SK-N-SH (cell line): ENCODE results near the gene TRAPPC6A. TPM values are rescaled to one million over a fixed set of nuclear protein-coding genes. Genes with fewer than 3 reads are reported as not detected.

Experiments used
- CTCF ChIA-PET: fragments of 300-600, 350-600 bp; formaldehyde crosslinking; extraction: SDS; loops from one replicate; lab custom pipeline; 2021; lab: Yijun Ruan, JAX
- POLR2A ChIA-PET: fragments of 350-600 bp; sonication (Branson Sonifier 250); formaldehyde crosslinking; extraction: SDS; loops from one replicate; lab custom pipeline; 2020; ENCODE audit warnings: antibody characterized with exemption, inconsistent platforms; lab: Yijun Ruan, JAX
- DNase-seq: peaks from one replicate; pipeline ENCODE4 v3.0.0; 2012
- H2AFZ ChIP-seq: fragments of 200-600 bp; sonication (generic); 2 replicates; pipeline ENCODE4 v1.8.1; 2016; ENCODE audit warnings: antibody characterized with exemption, mild to moderate bottlenecking, low read depth
- H3F3A ChIP-seq: fragments of 200-600 bp; sonication (generic); replicated peaks from 2 replicates; pipeline ENCODE3; 2016; ENCODE audit warnings: antibody characterized with exemption, mild to moderate bottlenecking; ENCODE audit not compliant: insufficient read depth
- H3K27ac ChIP-seq, 2 experiments: fragments of 200-500 bp in 1 of 2; fragments of 200-600 bp in 1 of 2; sonication (Bioruptor generic) in 1 of 2; sonication (generic), shearing (Covaris generic) in 1 of 2; 2 replicates each; pipeline versions ENCODE4 v1.5.1 to v1.6.1; 2014 to 2016; ENCODE audit warnings: low read depth in 2 of 2, inconsistent platforms in 1 of 2, low read length in 1 of 2, mild to moderate bottlenecking in 1 of 2, mixed read lengths in 1 of 2
- H3K27me3 ChIP-seq: fragments of 200-600 bp; sonication (generic), shearing (Covaris generic); 2 replicates; pipeline ENCODE4 v1.6.1; 2016; ENCODE audit warnings: mixed run types; ENCODE audit not compliant: insufficient read depth
- H3K36me3 ChIP-seq, 2 experiments: fragments of 200-500 bp in 1 of 2; fragments of 200-600 bp in 1 of 2; sonication (Bioruptor generic) in 1 of 2; sonication (generic) in 1 of 2; replicated peaks in 1 of 2; 2 replicates each; pipeline versions ENCODE3 to v1.5.1; 2014 to 2016; ENCODE audit warnings: low read length in 1 of 2, mild to moderate bottlenecking in 1 of 2; ENCODE audit not compliant: insufficient read depth in 2 of 2, control insufficient read depth in 1 of 2
- H3K4me1 ChIP-seq, 2 experiments: fragments of 200-500 bp in 1 of 2; fragments of 200-600 bp in 1 of 2; sonication (Bioruptor generic) in 1 of 2; sonication (generic), shearing (Covaris generic) in 1 of 2; 2 replicates each; pipeline versions ENCODE4 v1.5.1 to v1.6.1; 2014 to 2016; ENCODE audit warnings: low read depth in 1 of 2, low read length in 1 of 2, mixed run types in 1 of 2; ENCODE audit not compliant: insufficient read depth in 2 of 2, control insufficient read depth in 1 of 2
- H3K4me2 ChIP-seq: fragments of 200-600 bp; sonication (generic), shearing (Covaris generic); 2 replicates; pipeline ENCODE4 v1.6.1; 2017; ENCODE audit warnings: mixed run types
- H3K4me3 ChIP-seq, 2 experiments: fragments of 200-500 bp in 1 of 2; fragments of 200-600 bp in 1 of 2; sonication (Bioruptor generic) in 1 of 2; sonication (generic), shearing (Covaris generic) in 1 of 2; 2 replicates each; pipeline versions ENCODE4 v1.5.1 to v1.8.1; 2014 to 2016; ENCODE audit warnings: low read depth in 2 of 2, inconsistent platforms in 1 of 2, low read length in 1 of 2, mild to moderate bottlenecking in 1 of 2, mixed read lengths in 1 of 2, moderate library complexity in 1 of 2
- H3K79me2 ChIP-seq: fragments of 200-600 bp; sonication (generic); 2 replicates; pipeline ENCODE4 v1.8.1; 2017; ENCODE audit warnings: mild to moderate bottlenecking; ENCODE audit not compliant: insufficient read depth
- H3K9ac ChIP-seq: fragments of 200-600 bp; sonication (generic); 2 replicates; pipeline ENCODE4 v1.6.1; 2017; ENCODE audit warnings: mixed run types
- H3K9me2 ChIP-seq: fragments of 200-600 bp; sonication (generic); 2 replicates; pipeline ENCODE4 v1.6.1; 2017; ENCODE audit warnings: mixed run types
- H3K9me3 ChIP-seq: fragments of 200-600 bp; sonication (generic); 2 replicates; pipeline ENCODE4 v1.6.1; 2017; ENCODE audit warnings: mixed run types, mild to moderate bottlenecking, moderate library complexity
- H4K20me1 ChIP-seq: fragments of 200-600 bp; sonication (generic); 2 replicates; pipeline ENCODE4 v1.6.1; 2017; ENCODE audit warnings: mild to moderate bottlenecking, mixed run types; ENCODE audit not compliant: insufficient read depth
- CHD2 ChIP-seq: fragments of 150-350 bp; IDR thresholded peaks from 2 replicates; pipeline ENCODE4 v1.6.1; 2018; ENCODE audit warnings: low read length; ENCODE audit not compliant: partially characterized antibody
- EP300 ChIP-seq, 2 experiments: IDR thresholded peaks; 2 replicates each; pipeline versions ENCODE4 v1.4.0 to v1.6.1; 2012; ENCODE audit warnings: borderline replicate concordance in 1 of 2, low read depth in 1 of 2, low read length in 1 of 2
- EZH2phosphoT487 ChIP-seq: fragments of 200-600 bp; sonication (generic); IDR thresholded peaks from 2 replicates; pipeline ENCODE4 v1.6.1; 2017; ENCODE audit warnings: low read depth, mixed run types, mild to moderate bottlenecking, antibody characterized with exemption, moderate library complexity, borderline replicate concordance
- FOSL2 ChIP-seq: IDR thresholded peaks from 2 replicates; pipeline ENCODE4 v1.4.0; 2012; ENCODE audit warnings: low read depth, mild to moderate bottlenecking, moderate library complexity, borderline replicate concordance
- FOXJ3 ChIP-seq: sonication (generic); formaldehyde crosslinking; IDR thresholded peaks from 2 replicates; pipeline ENCODE4 v1.5.1; 2020; ENCODE audit warnings: mild to moderate bottlenecking, missing genetic modification reagents
- GATA2 ChIP-seq: sonication (generic); formaldehyde crosslinking; IDR thresholded peaks from 2 replicates; pipeline ENCODE4 v1.5.0; 2020; ENCODE audit warnings: mild to moderate bottlenecking, missing genetic modification reagents
- JUND ChIP-seq: IDR thresholded peaks from 2 replicates; pipeline ENCODE4 v1.4.0; 2012
- MEF2A ChIP-seq: IDR thresholded peaks from 2 replicates; pipeline ENCODE4 v1.4.0; 2012; ENCODE audit warnings: low read depth, borderline replicate concordance
- NRF1 ChIP-seq: IDR thresholded peaks from 2 replicates; pipeline ENCODE4 v1.6.1; 2012; ENCODE audit warnings: low read depth, mild to moderate bottlenecking, low read length
- RAD21 ChIP-seq: IDR thresholded peaks from 2 replicates; pipeline ENCODE4 v1.6.1; 2012; ENCODE audit warnings: mild to moderate bottlenecking, low read length
- RXRA ChIP-seq: IDR thresholded peaks from 2 replicates; pipeline ENCODE4 v1.4.0; 2012; ENCODE audit warnings: low read depth, mild to moderate bottlenecking, borderline replicate concordance
- TAF1 ChIP-seq: IDR thresholded peaks from 2 replicates; pipeline ENCODE4 v1.6.1; 2012; ENCODE audit warnings: low read depth, mild to moderate bottlenecking, low read length, moderate library complexity, borderline replicate concordance
- TCF12 ChIP-seq: IDR thresholded peaks from 2 replicates; pipeline ENCODE4 v1.4.0; 2012
- TEAD4 ChIP-seq: IDR thresholded peaks from 2 replicates; pipeline ENCODE4 v1.4.0; 2012; ENCODE audit warnings: mild to moderate bottlenecking, borderline replicate concordance; ENCODE audit not compliant: insufficient read depth
- WGBS: methylation state at CpG from one replicate; pipeline ENCODE4 v1.1.6; 2017; ENCODE audit warnings: low lambda C conversion rate; 5-methylcytosine and 5-hydroxymethylcytosine counted together
- polyA plus RNA-seq, 3 experiments: library from polyadenylated mRNA; depleted of rRNA; stranded (reverse); fragments of >200 nt; gene quantifications; 2 replicates each; pipeline ENCODE4 v1.2.3, GENCODE V29; 2012
- TF ChIP-seq, protein P1 (sequence below): fragments of 150-350 bp; IDR thresholded peaks from 2 replicates; pipeline ENCODE4 v1.6.1; 2016; ENCODE audit warnings: mild to moderate bottlenecking, low read depth, low read length
- TF ChIP-seq, protein P2 (sequence below): fragments of 200-600 bp; sonication (generic); IDR thresholded peaks from 2 replicates; pipeline ENCODE4 v1.6.1; 2017; ENCODE audit warnings: antibody characterized with exemption, mild to moderate bottlenecking, moderate library complexity
- TF ChIP-seq, protein P3 (sequence below): IDR thresholded peaks from 2 replicates; pipeline ENCODE4 v1.6.1; 2012; ENCODE audit warnings: mild to moderate bottlenecking, low read depth, low read length, moderate library complexity
- TF ChIP-seq, protein P4 (sequence below): fragments of 150-350 bp; IDR thresholded peaks from 2 replicates; pipeline ENCODE4 v1.6.1; 2017; ENCODE audit warnings: antibody characterized with exemption, low read length, low read depth, borderline replicate concordance
- TF ChIP-seq, protein P5 (sequence below): IDR thresholded peaks from 2 replicates; pipeline ENCODE4 v1.4.0; 2012; ENCODE audit warnings: low read depth, borderline replicate concordance

TRAPPC6A gene
- polyA plus RNA-seq, 1 of the 3 experiments (the other 2 are of a cell fraction) = 59.0 TPM

DNA sequence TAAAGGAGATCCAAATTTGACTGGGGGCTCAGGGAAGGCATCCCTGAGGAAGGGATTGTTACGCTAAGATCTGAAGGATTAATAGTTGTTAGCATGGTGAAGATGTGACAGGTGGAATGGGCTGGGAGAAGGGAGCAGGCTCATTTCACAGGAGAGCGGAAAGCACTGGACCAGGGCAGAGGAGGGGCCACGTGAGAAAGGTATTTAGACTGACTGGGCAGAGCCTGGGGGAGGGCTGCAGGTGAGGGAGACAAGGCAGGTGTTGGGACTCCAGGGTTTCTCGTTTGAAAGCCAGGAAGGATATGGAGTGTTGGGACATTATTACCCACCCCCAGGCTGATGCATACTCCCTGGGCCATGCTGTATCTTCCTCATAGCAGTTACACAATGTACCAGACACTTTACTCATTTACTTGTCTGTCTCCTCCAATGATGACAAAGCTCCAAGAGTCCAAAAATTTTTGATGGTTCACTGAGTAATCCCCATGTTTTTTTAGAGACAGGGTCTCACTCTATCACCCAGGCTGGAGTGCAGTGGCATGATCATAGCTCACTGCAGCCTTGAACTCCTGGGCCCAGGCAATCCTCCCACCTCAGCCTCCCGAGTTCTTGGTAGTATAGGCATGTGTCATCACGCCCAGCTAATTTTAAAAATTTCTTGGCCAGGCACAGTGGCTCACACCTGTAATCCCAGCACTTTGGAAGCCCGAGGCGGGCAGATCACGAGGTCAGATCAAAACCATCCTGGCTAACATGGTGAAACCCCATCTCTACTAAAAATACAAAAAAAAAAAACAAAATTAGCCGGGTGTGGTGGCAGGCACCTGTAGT lies 2.3 kb downstream of the TRAPPC6A start:
- CTCF ChIA-PET = interaction anchor here (0.6 kb wide), 1 partner anchor 11 kb away, joined by 3 read pairs; no protein-coding TSS in a partner anchor
- no peaks in the 10 kb centered on the region for H3K27me3 ChIP-seq
- no peak for DNase-seq

DNA sequence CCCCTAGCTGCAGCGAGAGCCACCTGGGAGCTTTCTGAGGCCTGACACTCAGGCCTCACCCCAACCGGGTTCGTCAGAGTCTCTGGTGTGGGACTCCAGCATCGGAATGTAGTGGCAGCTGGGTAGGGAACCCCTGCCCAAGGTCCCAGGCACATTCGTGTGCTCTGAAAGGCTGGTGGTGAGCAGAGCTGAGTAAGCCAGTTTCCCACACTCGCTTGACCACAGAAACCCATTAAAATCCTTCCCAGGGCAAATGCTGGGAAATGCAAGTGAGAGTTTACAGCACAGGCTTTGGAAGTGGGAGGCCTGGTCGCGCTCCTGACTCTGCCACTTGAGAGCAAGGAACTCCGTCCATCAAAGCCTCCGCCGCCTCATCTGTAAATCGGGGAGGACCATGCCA lies 4.2 kb downstream of the TRAPPC6A start:
- Histone ChIP-seq H3K9me3 (no peaks in the 10 kb centered on the region), H3K4me3 (no peak overlapping the region), H3K4me2 (no peak overlapping the region), H2AFZ (no peak overlapping the region), H3F3A (peaks cover 7% of the 10 kb centered on the region), H3K4me1 (peaks cover 0 to 5% of the 10 kb centered on the region in 2 experiments; a peak in 1 of 4 replicates), H3K9ac (no peak overlapping the region), H3K36me3 (no peaks in the 10 kb centered on the region), H3K79me2 (peaks cover 10% of the 10 kb centered on the region; the same call in 1 of the 2 replicates), H3K9me2 (no peaks in the 10 kb centered on the region), H3K27me3 (no peaks in the 10 kb centered on the region), H4K20me1 (no peaks in the 10 kb centered on the region), H3K27ac (no peak overlapping the region)
- ChIA-PET CTCF (no interaction called here), POLR2A (no interaction called here)
- TF ChIP-seq, protein P1, sequence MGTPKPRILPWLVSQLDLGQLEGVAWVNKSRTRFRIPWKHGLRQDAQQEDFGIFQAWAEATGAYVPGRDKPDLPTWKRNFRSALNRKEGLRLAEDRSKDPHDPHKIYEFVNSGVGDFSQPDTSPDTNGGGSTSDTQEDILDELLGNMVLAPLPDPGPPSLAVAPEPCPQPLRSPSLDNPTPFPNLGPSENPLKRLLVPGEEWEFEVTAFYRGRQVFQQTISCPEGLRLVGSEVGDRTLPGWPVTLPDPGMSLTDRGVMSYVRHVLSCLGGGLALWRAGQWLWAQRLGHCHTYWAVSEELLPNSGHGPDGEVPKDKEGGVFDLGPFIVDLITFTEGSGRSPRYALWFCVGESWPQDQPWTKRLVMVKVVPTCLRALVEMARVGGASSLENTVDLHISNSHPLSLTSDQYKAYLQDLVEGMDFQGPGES = no peak
- TF ChIP-seq, protein P2, sequence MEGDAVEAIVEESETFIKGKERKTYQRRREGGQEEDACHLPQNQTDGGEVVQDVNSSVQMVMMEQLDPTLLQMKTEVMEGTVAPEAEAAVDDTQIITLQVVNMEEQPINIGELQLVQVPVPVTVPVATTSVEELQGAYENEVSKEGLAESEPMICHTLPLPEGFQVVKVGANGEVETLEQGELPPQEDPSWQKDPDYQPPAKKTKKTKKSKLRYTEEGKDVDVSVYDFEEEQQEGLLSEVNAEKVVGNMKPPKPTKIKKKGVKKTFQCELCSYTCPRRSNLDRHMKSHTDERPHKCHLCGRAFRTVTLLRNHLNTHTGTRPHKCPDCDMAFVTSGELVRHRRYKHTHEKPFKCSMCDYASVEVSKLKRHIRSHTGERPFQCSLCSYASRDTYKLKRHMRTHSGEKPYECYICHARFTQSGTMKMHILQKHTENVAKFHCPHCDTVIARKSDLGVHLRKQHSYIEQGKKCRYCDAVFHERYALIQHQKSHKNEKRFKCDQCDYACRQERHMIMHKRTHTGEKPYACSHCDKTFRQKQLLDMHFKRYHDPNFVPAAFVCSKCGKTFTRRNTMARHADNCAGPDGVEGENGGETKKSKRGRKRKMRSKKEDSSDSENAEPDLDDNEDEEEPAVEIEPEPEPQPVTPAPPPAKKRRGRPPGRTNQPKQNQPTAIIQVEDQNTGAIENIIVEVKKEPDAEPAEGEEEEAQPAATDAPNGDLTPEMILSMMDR = no peak
- TF ChIP-seq, protein P3, sequence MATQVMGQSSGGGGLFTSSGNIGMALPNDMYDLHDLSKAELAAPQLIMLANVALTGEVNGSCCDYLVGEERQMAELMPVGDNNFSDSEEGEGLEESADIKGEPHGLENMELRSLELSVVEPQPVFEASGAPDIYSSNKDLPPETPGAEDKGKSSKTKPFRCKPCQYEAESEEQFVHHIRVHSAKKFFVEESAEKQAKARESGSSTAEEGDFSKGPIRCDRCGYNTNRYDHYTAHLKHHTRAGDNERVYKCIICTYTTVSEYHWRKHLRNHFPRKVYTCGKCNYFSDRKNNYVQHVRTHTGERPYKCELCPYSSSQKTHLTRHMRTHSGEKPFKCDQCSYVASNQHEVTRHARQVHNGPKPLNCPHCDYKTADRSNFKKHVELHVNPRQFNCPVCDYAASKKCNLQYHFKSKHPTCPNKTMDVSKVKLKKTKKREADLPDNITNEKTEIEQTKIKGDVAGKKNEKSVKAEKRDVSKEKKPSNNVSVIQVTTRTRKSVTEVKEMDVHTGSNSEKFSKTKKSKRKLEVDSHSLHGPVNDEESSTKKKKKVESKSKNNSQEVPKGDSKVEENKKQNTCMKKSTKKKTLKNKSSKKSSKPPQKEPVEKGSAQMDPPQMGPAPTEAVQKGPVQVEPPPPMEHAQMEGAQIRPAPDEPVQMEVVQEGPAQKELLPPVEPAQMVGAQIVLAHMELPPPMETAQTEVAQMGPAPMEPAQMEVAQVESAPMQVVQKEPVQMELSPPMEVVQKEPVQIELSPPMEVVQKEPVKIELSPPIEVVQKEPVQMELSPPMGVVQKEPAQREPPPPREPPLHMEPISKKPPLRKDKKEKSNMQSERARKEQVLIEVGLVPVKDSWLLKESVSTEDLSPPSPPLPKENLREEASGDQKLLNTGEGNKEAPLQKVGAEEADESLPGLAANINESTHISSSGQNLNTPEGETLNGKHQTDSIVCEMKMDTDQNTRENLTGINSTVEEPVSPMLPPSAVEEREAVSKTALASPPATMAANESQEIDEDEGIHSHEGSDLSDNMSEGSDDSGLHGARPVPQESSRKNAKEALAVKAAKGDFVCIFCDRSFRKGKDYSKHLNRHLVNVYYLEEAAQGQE = no peak
- no peak for DNase-seq
- WGBS = 85% methylated on average over 8 of the region's 12 CpGs

More for the DNA sequence above, 2.3 kb downstream of the TRAPPC6A start:
- no peak overlapping the region for H3K27ac ChIP-seq
- no peak overlapping the region for H3K9ac ChIP-seq
- WGBS = 79% methylated on average over 10 of the region's 10 CpGs
- H3K9me2 ChIP-seq = no peaks in the 10 kb centered on the region
- POLR2A ChIA-PET = no interaction called here
- H3K9me3 ChIP-seq = no peaks in the 10 kb centered on the region
- no peak overlapping the region for H3K4me3 ChIP-seq
- H3K79me2 ChIP-seq = peaks cover 20% of the 10 kb centered on the region
- H3K36me3 ChIP-seq = peaks cover 0 to 5% of the 10 kb centered on the region in 2 experiments
- peaks cover 9% of the 10 kb centered on the region for H3F3A ChIP-seq
- H2AFZ ChIP-seq = no peak overlapping the region
- no peaks in the 10 kb centered on the region for H4K20me1 ChIP-seq
- H3K4me1 ChIP-seq = peaks cover 0 to 13% of the 10 kb centered on the region in 2 experiments; a peak in 1 of 4 replicates
- TF ChIP-seq GATA2 (CRISPR knock-in tag) (no peak), RXRA (no peak), MEF2A (no peak), RAD21 (no peak), TAF1 (no peak), TCF12 (no peak), FOSL2 (no peak), NRF1 (no peak), CHD2 (no peak), EP300 (IDR thresholded peaks at IDR 0.05; ENCODE audit: borderline replicate concordance in 1 of 2, low read depth in 1 of 2, low read length in 1 of 2) (no peak), EZH2phosphoT487 (no peak), FOXJ3 (CRISPR knock-in tag) (no peak), TEAD4 (no peak), JUND (no peak)
- TF ChIP-seq, protein P4, sequence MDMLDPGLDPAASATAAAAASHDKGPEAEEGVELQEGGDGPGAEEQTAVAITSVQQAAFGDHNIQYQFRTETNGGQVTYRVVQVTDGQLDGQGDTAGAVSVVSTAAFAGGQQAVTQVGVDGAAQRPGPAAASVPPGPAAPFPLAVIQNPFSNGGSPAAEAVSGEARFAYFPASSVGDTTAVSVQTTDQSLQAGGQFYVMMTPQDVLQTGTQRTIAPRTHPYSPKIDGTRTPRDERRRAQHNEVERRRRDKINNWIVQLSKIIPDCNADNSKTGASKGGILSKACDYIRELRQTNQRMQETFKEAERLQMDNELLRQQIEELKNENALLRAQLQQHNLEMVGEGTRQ = no peak
- TF ChIP-seq, protein P5, sequence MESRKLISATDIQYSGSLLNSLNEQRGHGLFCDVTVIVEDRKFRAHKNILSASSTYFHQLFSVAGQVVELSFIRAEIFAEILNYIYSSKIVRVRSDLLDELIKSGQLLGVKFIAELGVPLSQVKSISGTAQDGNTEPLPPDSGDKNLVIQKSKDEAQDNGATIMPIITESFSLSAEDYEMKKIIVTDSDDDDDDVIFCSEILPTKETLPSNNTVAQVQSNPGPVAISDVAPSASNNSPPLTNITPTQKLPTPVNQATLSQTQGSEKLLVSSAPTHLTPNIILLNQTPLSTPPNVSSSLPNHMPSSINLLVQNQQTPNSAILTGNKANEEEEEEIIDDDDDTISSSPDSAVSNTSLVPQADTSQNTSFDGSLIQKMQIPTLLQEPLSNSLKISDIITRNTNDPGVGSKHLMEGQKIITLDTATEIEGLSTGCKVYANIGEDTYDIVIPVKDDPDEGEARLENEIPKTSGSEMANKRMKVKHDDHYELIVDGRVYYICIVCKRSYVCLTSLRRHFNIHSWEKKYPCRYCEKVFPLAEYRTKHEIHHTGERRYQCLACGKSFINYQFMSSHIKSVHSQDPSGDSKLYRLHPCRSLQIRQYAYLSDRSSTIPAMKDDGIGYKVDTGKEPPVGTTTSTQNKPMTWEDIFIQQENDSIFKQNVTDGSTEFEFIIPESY = no peak
- H3K4me2 ChIP-seq = no peak overlapping the region
